HepG2 (cell line): Measurements from ENCODE around the gene TNFSF9. TPM values are rescaled to one million over a fixed set of nuclear protein-coding genes. Genes with fewer than 3 reads are reported as not detected.

ENCODE experiments used
- AGO2 ChIP-seq: fragments of 200-400 bp; formaldehyde crosslinking; optimal IDR thresholded peaks from 2 replicates; pipeline ENCODE3; 2017; ENCODE audit warnings: mild to moderate bottlenecking, low read depth, low read length, moderate library complexity
- DMAP1 ChIP-seq: IDR thresholded peaks from 2 replicates; pipeline ENCODE4 v1.6.1; 2016
- FOXA3 ChIP-seq: IDR thresholded peaks from 2 replicates; pipeline ENCODE4 v1.6.1; 2016; ENCODE audit warnings: missing genetic modification reagents, missing compliant biosample characterization
- IRX3 ChIP-seq: sonication (generic); formaldehyde crosslinking; IDR thresholded peaks from 2 replicates; pipeline ENCODE4 v1.8.1; 2023; ENCODE audit warnings: mild to moderate bottlenecking, low read depth, missing genetic modification reagents, borderline replicate concordance
- KMT2B ChIP-seq: IDR thresholded peaks from 2 replicates; pipeline ENCODE4 v1.6.1; 2016; ENCODE audit warnings: missing genetic modification reagents, missing compliant biosample characterization
- MXD4 ChIP-seq: IDR thresholded peaks from 2 replicates; pipeline ENCODE4 v1.6.1; 2016; ENCODE audit warnings: mild to moderate bottlenecking, missing biosample characterization, missing genetic modification reagents
- PAXIP1 ChIP-seq: sonication (generic); formaldehyde crosslinking; conservative IDR thresholded peaks from 2 replicates; pipeline ENCODE4 v1.4.0; 2020; ENCODE audit warnings: mild to moderate bottlenecking, missing genetic modification reagents, moderate library complexity
- SP1 ChIP-seq, 2 experiments: fragments of 450-650 bp in 1 of 2; sonication (generic) in 1 of 2; formaldehyde crosslinking in 1 of 2; IDR thresholded peaks; 2 replicates each; pipeline versions ENCODE4 v1.4.0 to v1.6.1; 2016 to 2020; ENCODE audit warnings: missing genetic modification reagents in 1 of 2
- STAG1 ChIP-seq: sonication (generic); formaldehyde crosslinking; IDR thresholded peaks from 2 replicates; pipeline ENCODE4 v1.4.0; 2020; ENCODE audit warnings: missing genetic modification reagents
- ZFAT ChIP-seq: sonication (generic); formaldehyde crosslinking; conservative IDR thresholded peaks from 2 replicates; pipeline ENCODE4 v1.8.1; 2023; ENCODE audit warnings: missing genetic modification reagents, inconsistent platforms
- ZKSCAN5 ChIP-seq: sonication (generic); formaldehyde crosslinking; IDR thresholded peaks from 2 replicates; pipeline ENCODE4 v1.5.1; 2020; ENCODE audit warnings: mild to moderate bottlenecking, missing genetic modification reagents
- ZNF121 ChIP-seq: sonication (generic); formaldehyde crosslinking; IDR thresholded peaks from 2 replicates; pipeline ENCODE4 v1.5.0; 2020; ENCODE audit warnings: mild to moderate bottlenecking, missing genetic modification reagents
- ZNF496 ChIP-seq: sonication (generic); formaldehyde crosslinking; IDR thresholded peaks from 2 replicates; pipeline ENCODE4 v1.8.1; 2023; ENCODE audit warnings: mild to moderate bottlenecking, moderate library complexity, missing genetic modification reagents; ENCODE audit not compliant: insufficient replicate concordance
- ZNF550 ChIP-seq: sonication (generic); formaldehyde crosslinking; IDR thresholded peaks from 2 replicates; pipeline ENCODE4 v1.4.0; 2020; ENCODE audit warnings: mild to moderate bottlenecking, missing genetic modification reagents, borderline replicate concordance
- ZNF746 ChIP-seq: sonication (generic); formaldehyde crosslinking; IDR thresholded peaks from 2 replicates; pipeline ENCODE4 v1.8.0; 2022; ENCODE audit warnings: mild to moderate bottlenecking, missing genetic modification reagents
- polyA plus RNA-seq, 8 experiments: library from polyadenylated mRNA; depleted of rRNA in 3 of 8; stranded (reverse) in 7 of 8; unstranded in 1 of 8; fragments of >200 nt; fragmentation: Illumina TruSeq in 4 of 8; extraction: Trizol in 4 of 8; gene quantifications; 2 replicates each; pipeline versions ENCODE4 v1.2.1 to v1.2.3, GENCODE V29; 2011 to 2016; ENCODE audit warnings: low read depth in 4 of 8, missing spikeins in 1 of 8, mixed read lengths in 1 of 8; ENCODE audit not compliant: insufficient read depth in 1 of 8
- total RNA-seq, 5 experiments: library from RNA; depleted of rRNA; stranded (reverse); fragments of >200 nt; fragmentation: Illumina TruSeq; extraction: Trizol; gene quantifications; 2 replicates each; pipeline ENCODE4 v1.2.3, GENCODE V29; 2016; ENCODE audit warnings: low read depth in 1 of 5
- TF ChIP-seq, protein P1 (sequence below), 2 experiments: fragments of 450-650 bp in 1 of 2; sonication (generic) in 1 of 2; formaldehyde crosslinking in 1 of 2; IDR thresholded peaks; 2 replicates each; pipeline versions ENCODE4 v1.6.1 to v1.8.0; 2016 to 2022; ENCODE audit warnings: antibody characterized with exemption in 1 of 2, mild to moderate bottlenecking in 1 of 2, missing genetic modification reagents in 1 of 2

TNFSF9 gene
- total and polyA plus RNA-seq, 2 of the 13 experiments (the other 11 are each of a cell fraction or from before 2014, with no cell fraction given) = 1.0 to 1.8 TPM

GRCh38 chr19:6521718-6522646 is 8.8 kb upstream of the TNFSF9 start (continued):
- TF ChIP-seq ZKSCAN5 (CRISPR knock-in tag) (no peak), ZNF746 (CRISPR knock-in tag) (no peak), DMAP1 (no peak), ZNF496 (no peak), ZFAT (CRISPR knock-in tag) (no peak), ZNF550 (CRISPR knock-in tag) (no peak), STAG1 (CRISPR knock-in tag) (no peak), AGO2 (no peak), KMT2B (CRISPR knock-in tag) (no peak), SP1 (IDR thresholded peaks at IDR 0.05) (no peak), SP1 (CRISPR knock-in tag; IDR thresholded peaks at IDR 0.05) (no peak), IRX3 (CRISPR knock-in tag) (no peak), PAXIP1 (CRISPR knock-in tag) (no peak), MXD4 (CRISPR knock-in tag) (no peak), FOXA3 (CRISPR knock-in tag) (no peak), ZNF121 (CRISPR knock-in tag) (peak; percentile 64; the same call in 1 of the 2 replicates)
- TF ChIP-seq, protein P1, sequence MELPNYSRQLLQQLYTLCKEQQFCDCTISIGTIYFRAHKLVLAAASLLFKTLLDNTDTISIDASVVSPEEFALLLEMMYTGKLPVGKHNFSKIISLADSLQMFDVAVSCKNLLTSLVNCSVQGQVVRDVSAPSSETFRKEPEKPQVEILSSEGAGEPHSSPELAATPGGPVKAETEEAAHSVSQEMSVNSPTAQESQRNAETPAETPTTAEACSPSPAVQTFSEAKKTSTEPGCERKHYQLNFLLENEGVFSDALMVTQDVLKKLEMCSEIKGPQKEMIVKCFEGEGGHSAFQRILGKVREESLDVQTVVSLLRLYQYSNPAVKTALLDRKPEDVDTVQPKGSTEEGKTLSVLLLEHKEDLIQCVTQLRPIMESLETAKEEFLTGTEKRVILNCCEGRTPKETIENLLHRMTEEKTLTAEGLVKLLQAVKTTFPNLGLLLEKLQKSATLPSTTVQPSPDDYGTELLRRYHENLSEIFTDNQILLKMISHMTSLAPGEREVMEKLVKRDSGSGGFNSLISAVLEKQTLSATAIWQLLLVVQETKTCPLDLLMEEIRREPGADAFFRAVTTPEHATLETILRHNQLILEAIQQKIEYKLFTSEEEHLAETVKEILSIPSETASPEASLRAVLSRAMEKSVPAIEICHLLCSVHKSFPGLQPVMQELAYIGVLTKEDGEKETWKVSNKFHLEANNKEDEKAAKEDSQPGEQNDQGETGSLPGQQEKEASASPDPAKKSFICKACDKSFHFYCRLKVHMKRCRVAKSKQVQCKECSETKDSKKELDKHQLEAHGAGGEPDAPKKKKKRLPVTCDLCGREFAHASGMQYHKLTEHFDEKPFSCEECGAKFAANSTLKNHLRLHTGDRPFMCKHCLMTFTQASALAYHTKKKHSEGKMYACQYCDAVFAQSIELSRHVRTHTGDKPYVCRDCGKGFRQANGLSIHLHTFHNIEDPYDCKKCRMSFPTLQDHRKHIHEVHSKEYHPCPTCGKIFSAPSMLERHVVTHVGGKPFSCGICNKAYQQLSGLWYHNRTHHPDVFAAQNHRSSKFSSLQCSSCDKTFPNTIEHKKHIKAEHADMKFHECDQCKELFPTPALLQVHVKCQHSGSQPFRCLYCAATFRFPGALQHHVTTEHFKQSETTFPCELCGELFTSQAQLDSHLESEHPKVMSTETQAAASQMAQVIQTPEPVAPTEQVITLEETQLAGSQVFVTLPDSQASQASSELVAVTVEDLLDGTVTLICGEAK (IDR thresholded peaks at IDR 0.05) = no peak
- TF ChIP-seq, protein P1 (CRISPR knock-in tag; IDR thresholded peaks at IDR 0.05) = no peak
